GM21381 (cell line): ENCODE measurements around the gene MYO1H.
"Not testable (repeated sequence)": the region's sequence is repeated elsewhere in the genome, so short reads cannot be mapped to it uniquely, and the experiment has no call there.

Experiments used
- ATAC-seq: cut with Tn5 transposase; IDR thresholded peaks from one replicate; pipeline ENCODE4 v1.9.1; 2021; ENCODE audit warnings: mild to moderate bottlenecking, moderate library complexity; ENCODE audit not compliant: unreplicated experiment

Gene MYO1H

GRCh38 chr12:109347589-109347988, at the start of gene MYO1H:
Gene MYO1H (plus strand): TSS chr12:109347900. CDS start chr12:109347961, 61 bp downstream.
- no peak for ATAC-seq

DNA sequence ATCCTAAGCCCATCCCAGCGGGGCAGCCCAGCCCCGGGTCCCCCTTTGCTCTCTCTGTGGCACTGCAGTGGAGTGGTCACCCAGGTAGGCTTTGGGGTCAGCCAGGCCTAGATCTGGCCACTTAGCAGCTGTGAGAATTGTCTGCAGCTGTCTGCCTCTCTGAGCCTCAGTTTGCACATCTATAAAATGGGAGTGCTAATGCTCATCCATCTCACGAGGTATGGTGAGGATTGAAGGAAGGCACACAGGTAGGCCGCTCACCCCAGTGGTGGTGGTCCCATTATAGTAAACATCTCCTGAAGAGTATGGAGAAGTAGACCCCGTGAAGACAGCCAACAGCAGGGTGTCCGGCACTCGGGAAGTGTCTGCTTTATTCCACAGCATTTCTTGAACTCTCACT, 47.9 kb upstream of the MYO1H start:
- ATAC-seq, result no peak

- no peak for ATAC-seq
Observed at GRCh38 chr12:109301643-109302168, 46.0 kb upstream of the MYO1H start.

- ATAC-seq, result no peak
Observed at GRCh38 chr12:109302358-109302757, 45.3 kb upstream of the MYO1H start.

- no peak for ATAC-seq
Observed at GRCh38 chr12:109302770-109303169, 44.9 kb upstream of the MYO1H start.

DNA sequence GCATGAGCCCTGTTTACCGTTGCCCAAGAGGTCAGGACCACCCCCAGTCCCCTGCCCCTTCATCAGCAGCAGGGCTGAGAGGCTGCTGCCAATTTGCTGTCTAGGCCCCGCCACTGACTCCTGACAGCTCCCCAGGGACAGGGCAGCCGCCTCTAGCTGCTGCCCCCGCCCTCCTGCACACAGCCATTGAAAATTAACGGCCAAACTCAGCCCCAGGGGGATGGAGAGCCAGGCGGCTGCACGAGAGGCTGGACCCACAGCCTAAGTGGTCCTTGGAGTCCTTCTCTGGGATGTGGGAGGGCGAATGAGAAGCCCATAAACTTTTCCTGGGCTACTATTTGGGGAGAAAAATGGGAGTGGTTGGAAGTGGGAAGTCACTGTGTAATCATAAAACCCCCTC, 43.2 kb upstream of the MYO1H start:
- no peak for ATAC-seq

- no peak for ATAC-seq
Observed at GRCh38 chr12:109305547-109305946, 42.2 kb upstream of the MYO1H start.

- ATAC-seq, result no peak
Observed at GRCh38 chr12:109307051-109307450, 40.6 kb upstream of the MYO1H start.

GRCh38 chr12:109308534-109309380, 38.9 kb upstream of the MYO1H start, which contains the start of gene FOXN4:
Gene FOXN4 (minus strand): TSS chr12:109309284. CDS start chr12:109308321, 963 bp downstream.
- ATAC-seq, result no peak

DNA sequence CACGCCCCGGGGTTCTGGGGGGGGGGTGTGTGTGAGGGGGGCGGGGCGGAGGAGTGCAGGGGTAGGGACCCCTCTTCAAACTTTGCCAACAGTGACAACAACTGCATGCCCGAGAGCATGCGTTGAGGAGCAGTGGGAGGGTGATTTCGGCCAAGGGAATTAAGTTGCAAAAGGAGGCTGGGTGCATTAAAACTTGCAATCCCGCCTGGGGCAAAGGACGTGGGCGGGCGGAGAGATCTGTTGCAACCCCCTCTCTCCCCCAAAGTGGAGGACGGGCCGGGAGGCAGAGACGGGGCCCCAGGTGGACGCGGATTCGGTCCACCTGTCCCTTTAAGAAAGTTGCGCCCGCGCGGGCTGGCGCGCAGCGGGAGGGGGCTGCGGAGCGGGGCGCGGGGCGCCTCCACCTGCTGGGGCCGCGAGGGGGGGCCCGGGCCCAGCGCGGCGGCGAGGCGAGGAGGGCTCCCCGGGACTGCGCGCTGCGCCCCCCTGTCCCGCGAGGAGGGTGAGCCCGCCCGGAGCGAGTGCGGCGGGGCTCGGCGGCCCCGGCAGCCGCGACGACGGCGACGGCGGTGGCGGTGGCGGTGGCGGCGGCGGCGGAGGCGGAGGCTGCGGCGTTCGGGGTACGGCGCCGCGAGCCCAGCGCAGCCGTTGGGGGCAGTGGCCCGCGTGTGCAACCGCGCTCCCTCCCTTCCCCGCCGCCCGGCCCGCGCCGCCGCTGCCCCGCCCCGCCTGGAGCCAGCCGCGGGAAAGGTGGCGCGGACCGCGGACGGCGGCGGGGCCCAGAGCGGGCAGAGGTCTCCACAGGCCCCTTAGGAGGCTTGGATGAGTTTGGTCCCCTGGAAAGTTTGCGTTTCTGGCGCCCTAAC, 38.1 kb upstream of the MYO1H start:
- ATAC-seq, result no peak

- no peak for ATAC-seq
Observed at GRCh38 chr12:109310247-109311125, 37.2 kb upstream of the MYO1H start.

DNA sequence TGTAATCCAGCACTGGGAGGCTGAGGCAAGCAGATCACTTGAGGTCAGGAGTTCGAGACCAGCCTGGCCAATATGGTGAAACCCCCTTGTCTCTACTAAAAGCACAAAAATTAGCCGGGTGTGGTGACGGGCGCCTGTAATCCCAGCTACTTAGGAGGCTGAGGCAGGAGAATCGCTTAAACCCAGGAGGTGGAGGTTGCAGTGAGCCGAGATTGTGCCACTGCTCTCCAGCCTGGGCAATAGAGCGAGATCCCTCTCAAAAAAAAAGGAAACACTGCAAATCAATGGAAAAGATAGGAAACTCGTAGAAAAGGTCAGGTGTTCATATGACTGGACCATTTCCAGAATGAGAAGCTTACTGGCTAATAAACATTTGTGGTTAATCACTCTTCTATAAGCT, 26.4 kb upstream of the MYO1H start:
- not testable (repeated sequence) for ATAC-seq

DNA sequence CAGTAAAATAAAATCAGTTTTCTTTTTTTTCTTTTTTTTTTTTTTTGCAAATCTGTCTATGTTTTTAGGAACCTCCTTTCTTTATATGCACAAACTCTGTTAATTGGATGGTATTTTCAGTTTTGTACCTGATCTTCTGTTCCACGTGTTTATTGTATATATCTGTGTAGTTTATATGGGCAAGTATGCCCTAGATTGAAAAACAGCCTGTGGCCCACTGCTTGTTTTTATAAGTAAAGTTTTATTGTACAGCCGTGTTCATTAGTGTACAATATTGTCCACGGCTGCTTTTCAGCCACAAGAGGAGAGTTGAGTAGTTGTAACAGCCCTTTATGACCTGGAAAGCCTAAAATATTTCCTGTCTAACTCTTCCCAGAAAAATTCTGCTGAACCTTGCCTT, 18.7 kb upstream of the MYO1H start:
- ATAC-seq, result no peak

GRCh38 chr12:109329686-109330085, 18.0 kb upstream of the MYO1H start:
- ATAC-seq, result no peak

DNA sequence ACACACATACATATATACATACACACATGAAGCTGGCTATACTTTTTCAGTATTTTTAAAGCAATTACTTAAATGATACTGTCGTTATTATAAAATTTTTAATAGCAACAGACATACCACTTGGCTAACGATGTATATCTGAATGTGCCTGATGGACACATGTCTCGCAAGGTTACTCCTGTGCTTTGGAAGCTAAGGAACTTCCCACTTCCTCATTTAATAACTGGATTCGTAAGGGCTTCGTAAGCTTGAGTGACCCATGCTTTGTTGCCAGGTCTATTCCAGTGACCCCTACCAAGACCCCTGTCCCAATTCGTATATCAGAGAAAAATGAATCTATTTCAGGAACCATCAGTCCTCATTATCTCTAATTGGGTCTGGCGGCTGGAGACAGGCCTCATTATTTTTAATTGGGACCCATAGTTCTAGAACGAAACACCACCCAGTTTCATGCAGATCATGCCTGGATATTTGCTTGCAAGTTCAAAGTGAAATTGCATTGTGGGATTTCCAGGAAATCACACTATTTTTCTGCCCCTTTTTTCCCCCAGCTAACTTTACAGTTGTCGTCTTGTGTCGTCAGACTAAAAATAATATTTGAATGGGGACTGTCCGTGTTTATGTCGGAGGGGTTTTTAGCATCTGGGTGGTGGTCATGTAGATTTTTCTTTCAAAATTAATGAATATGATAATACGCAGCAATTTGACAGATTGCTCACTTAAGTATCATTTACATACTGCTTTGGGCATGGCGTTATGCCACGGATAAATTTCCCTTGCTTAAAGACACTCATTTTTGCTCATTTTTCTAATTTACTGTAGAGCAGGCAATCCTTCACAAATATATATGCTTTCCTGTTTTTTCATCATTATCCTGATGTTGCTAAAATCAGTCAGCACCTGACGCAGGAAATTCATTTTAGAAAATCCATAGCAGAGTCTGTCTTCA, 17.1 kb upstream of the MYO1H start:
- ATAC-seq, result no peak

GRCh38 chr12:109331301-109331952, 16.3 kb upstream of the MYO1H start:
- ATAC-seq, result no peak

DNA sequence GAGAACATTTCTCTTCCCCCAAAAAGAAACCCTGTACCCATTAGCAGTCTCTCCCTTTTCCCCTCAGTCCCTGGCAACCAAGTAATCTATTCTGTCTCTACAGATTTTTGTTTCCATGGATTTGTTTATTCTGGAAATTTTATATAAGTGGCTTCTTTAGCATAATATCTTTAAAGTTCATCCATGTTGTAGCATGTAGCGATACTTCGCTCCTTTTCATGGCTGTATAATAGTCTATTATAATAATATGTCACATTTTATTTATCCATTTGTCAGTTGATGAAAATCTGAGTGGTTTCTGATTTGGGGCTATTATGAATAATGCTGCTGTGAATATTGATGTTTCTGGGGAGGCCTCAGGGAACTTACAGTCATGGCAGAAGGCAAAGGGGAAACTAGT, 12.8 kb upstream of the MYO1H start:
- ATAC-seq, result no peak

DNA sequence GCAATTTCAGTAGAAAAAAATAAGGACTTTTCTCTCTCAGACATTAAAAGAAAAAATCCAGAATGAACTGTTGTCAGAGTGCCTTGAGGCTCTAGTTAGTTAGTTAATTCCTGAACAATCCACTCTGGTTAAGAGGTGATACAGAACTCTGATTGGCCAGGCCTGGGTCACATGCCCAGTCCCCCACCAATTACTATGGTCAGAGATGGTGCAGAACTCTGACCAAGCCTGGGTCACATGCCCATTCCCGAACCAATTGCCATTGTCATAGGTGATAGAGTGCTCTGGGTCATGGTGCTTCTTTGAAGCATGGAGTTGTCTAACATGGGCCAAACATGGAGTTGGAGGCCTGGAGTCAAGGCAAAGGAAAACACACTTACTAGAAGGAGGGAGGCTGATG, 11.1 kb upstream of the MYO1H start:
- no peak for ATAC-seq

DNA sequence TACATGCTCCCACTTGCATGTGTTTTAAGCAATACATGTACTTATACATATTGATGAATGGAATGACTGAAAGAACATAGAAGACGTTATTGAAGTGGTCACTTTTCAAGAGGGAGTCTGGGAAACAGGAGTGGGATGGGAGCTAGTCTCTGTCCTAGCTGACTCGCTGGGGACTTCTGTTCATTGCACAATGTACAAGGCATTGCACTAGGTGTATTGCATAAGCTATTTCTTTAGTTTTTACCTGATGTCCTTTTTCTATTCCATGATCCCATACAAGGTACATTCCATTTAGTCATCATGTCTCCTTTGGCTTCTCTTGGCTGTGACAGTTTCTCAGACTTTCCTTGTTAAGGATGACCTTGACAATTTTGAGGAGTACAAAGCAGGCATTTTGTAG, 4.0 kb upstream of the MYO1H start:
- no peak for ATAC-seq
